ENCODE results near the gene RAB37.

Gene RAB37

GRCh38 chr17:74779501-74779900 is 42.4 kb downstream of the RAB37 start:
- DNase-seq (ENCODE audit: low read depth) = no peak

- no peak for DNase-seq (ENCODE audit: low read depth)
Measured at GRCh38 chr17:74779948-74780400, 42.9 kb downstream of the RAB37 start.

- no peak for DNase-seq (ENCODE audit: low read depth)
Measured at GRCh38 chr17:74780443-74781238, 43.6 kb downstream of the RAB37 start.

GRCh38 chr17:74782571-74782970 is 45.5 kb downstream of the RAB37 start:
- DNase-seq (ENCODE audit: low read depth) = no peak

GRCh38 chr17:74784125-74784810 is 47.2 kb downstream of the RAB37 start:
- no peak for DNase-seq (ENCODE audit: low read depth)

GRCh38 chr17:74785096-74785980 is 48.3 kb downstream of the RAB37 start:
- DNase-seq (ENCODE audit: low read depth) = no peak

GRCh38 chr17:74785981-74786360 is 48.9 kb downstream of the RAB37 start:
- DNase-seq (ENCODE audit: low read depth) = no peak

GRCh38 chr17:74786431-74787055 is 49.5 kb downstream of the RAB37 start:
- no peak for DNase-seq (ENCODE audit: low read depth)

GRCh38 chr17:74790161-74791058 is 53.4 kb downstream of the RAB37 start:
- DNase-seq (ENCODE audit: low read depth) = no peak

GRCh38 chr17:74792586-74793105 is 55.6 kb downstream of the RAB37 start:
- no peak for DNase-seq (ENCODE audit: low read depth)

GRCh38 chr17:74795327-74796020 is 58.4 kb downstream of the RAB37 start:
- DNase-seq (ENCODE audit: low read depth) = no peak

- no peak for DNase-seq (ENCODE audit: low read depth)
Measured at GRCh38 chr17:74796211-74796610, 59.2 kb downstream of the RAB37 start.

- no peak for DNase-seq (ENCODE audit: low read depth)
Measured at GRCh38 chr17:74796866-74797265, 59.8 kb downstream of the RAB37 start.

Data from HS-5 (cell line).